Tibial nerve (tissue), 4 donors: Measurements from ENCODE around the gene EFHD2. TPM values are rescaled to one million over a fixed set of nuclear protein-coding genes. Genes with fewer than 3 reads are reported as not detected.
"Not testable (repeated sequence)": the region's sequence is repeated elsewhere in the genome, so short reads cannot be mapped to it uniquely, and the experiment has no call there.

Experiments
- DNase-seq, 2 donors: peaks; one replicate each; pipeline ENCODE4 v3.0.0-alpha.2; 2019; ENCODE audit warnings: low spot score in 2 of 2
- H3K27ac ChIP-seq, 4 donors: fragments of 200-600 bp; sonication (generic) in 3 of 4; one replicate each; pipeline ENCODE4 v1.5.1; 2017 to 2019; ENCODE audit warnings: mild to moderate bottlenecking in 1 of 4
- H3K27me3 ChIP-seq, 2 donors: fragments of 200-600 bp; sonication (generic) in 1 of 2; one replicate each; pipeline versions ENCODE4 v1.5.1 to v1.6.0; 2017 to 2019
- H3K36me3 ChIP-seq, 3 donors: fragments of 200-600 bp; sonication (generic); one replicate each; pipeline ENCODE4 v1.5.1; 2018 to 2019
- H3K4me1 ChIP-seq, 4 donors: fragments of 200-600 bp; sonication (generic) in 3 of 4; one replicate each; pipeline ENCODE4 v1.5.1; 2017 to 2019
- H3K4me3 ChIP-seq, 4 donors: fragments of 200-600 bp; sonication (generic) in 3 of 4; one replicate each; pipeline ENCODE4 v1.5.1; 2017 to 2019; ENCODE audit warnings: mild to moderate bottlenecking in 1 of 4, moderate library complexity in 1 of 4
- H3K9me3 ChIP-seq, 4 donors: fragments of 200-600 bp; sonication (generic) in 3 of 4; one replicate each; pipeline ENCODE4 v1.5.1; 2017 to 2019
- CTCF ChIP-seq, 5 experiments: fragments of 200-600 bp in 3 of 5; fragments of 450-650 bp in 2 of 5; sonication (generic) in 3 of 5; IDR thresholded peaks; one replicate each; pipeline ENCODE4 v1.5.1; 2016 to 2019; ENCODE audit warnings: antibody characterized with exemption in 5 of 5, mild to moderate bottlenecking in 3 of 5, moderate library complexity in 2 of 5
- EP300 ChIP-seq, 2 donors: sonication (generic); formaldehyde crosslinking; IDR thresholded peaks; one replicate each; pipeline ENCODE4 v1.6.1; 2017; ENCODE audit warnings: antibody characterized with exemption in 2 of 2, mild to moderate bottlenecking in 1 of 2
- POLR2A ChIP-seq, 2 donors: fragments of 450-650 bp; IDR thresholded peaks; one replicate each; pipeline ENCODE4 v1.6.1; 2017; ENCODE audit warnings: antibody characterized with exemption in 2 of 2, mild to moderate bottlenecking in 2 of 2, moderate library complexity in 2 of 2
- WGBS, 2 donors: methylation state at CpG; one replicate each; pipeline ENCODE4 v1.1.5; 2018; 5-methylcytosine and 5-hydroxymethylcytosine counted together
- total RNA-seq, 4 donors: library from RNA; depleted of rRNA; stranded (reverse); fragments of >200 nt; gene quantifications; one replicate each; pipeline ENCODE4 v1.1.0, GENCODE V29; 2016

Gene EFHD2
- total RNA-seq, 4 donors from 2014 or later = 17.0 to 61.5 (median 29.6) TPM

GRCh38 chr1:15427280-15427666, 17.6 kb downstream of the EFHD2 start:
- DNase-seq = no peak
- H3K27ac ChIP-seq = peak overlapping the region in 2 of 4 donors; percentile 32 to 62
- H3K9me3 ChIP-seq = no peaks in the 10 kb centered on the region
- 65% methylated on average over 5 to 6 of the region's 6 CpGs for WGBS, 2 donors
- TF ChIP-seq POLR2A (IDR thresholded peaks at IDR 0.05) = no peak
- no peak for TF ChIP-seq EP300 (IDR thresholded peaks at IDR 0.05)
- no peak for TF ChIP-seq CTCF (IDR thresholded peaks at IDR 0.05)
- H3K27me3 ChIP-seq = no peaks in the 10 kb centered on the region
- H3K4me1 ChIP-seq = peaks cover 0 to 10% (median 2%) of the 10 kb centered on the region in 4 donors
- H3K4me3 ChIP-seq = no peak overlapping the region
- H3K36me3 ChIP-seq = peaks cover 0 to 40% (median 0%) of the 10 kb centered on the region in 3 donors

GRCh38 chr1:15428252-15428651, 18.6 kb downstream of the EFHD2 start:
- WGBS, 2 donors = 87 to 89% methylated on average over 11 of the region's 11 CpGs
- peaks cover 0 to 40% (median 0%) of the 10 kb centered on the region in 3 donors for H3K36me3 ChIP-seq
- H3K27ac ChIP-seq, H3K4me3 ChIP-seq, DNase-seq, H3K27me3 ChIP-seq, H3K9me3 ChIP-seq: not testable (repeated sequence)
- H3K4me1 ChIP-seq = peaks cover 0 to 10% (median 2%) of the 10 kb centered on the region in 4 donors

- TF ChIP-seq CTCF (IDR thresholded peaks at IDR 0.05) (no peak), POLR2A (IDR thresholded peaks at IDR 0.05) (no peak), EP300 (IDR thresholded peaks at IDR 0.05) (no peak)
- peaks cover 0 to 10% (median 2%) of the 10 kb centered on the region in 4 donors for H3K4me1 ChIP-seq
- no peaks in the 10 kb centered on the region for H3K9me3 ChIP-seq
- DNase-seq = no peak
- no peaks in the 10 kb centered on the region for H3K27me3 ChIP-seq
- H3K36me3 ChIP-seq = peaks cover 0 to 40% (median 0%) of the 10 kb centered on the region in 3 donors
- 76 to 82% methylated on average over 16 to 17 of the region's 18 CpGs for WGBS, 2 donors
- H3K4me3 ChIP-seq = no peak overlapping the region
- no peak overlapping the region for H3K27ac ChIP-seq
Measured at GRCh38 chr1:15428815-15429435, 19.2 kb downstream of the EFHD2 start.

- Histone ChIP-seq H3K36me3 (peaks cover 0 to 40% (median 0%) of the 10 kb centered on the region in 3 donors), H3K4me1 (peaks cover 0 to 10% (median 2%) of the 10 kb centered on the region in 4 donors), H3K4me3 (no peak overlapping the region), H3K27me3 (no peaks in the 10 kb centered on the region), H3K27ac (no peak overlapping the region), H3K9me3 (no peaks in the 10 kb centered on the region)
- TF ChIP-seq CTCF (IDR thresholded peaks at IDR 0.05) (no peak), EP300 (IDR thresholded peaks at IDR 0.05) (peak in 1 of 2 donors; percentile 11), POLR2A (IDR thresholded peaks at IDR 0.05) (no peak)
- DNase-seq = no peak
- 81 to 88% methylated on average over 15 to 19 of the region's 19 CpGs for WGBS, 2 donors
Measured at GRCh38 chr1:15429701-15430149, 20.0 kb downstream of the EFHD2 start.

GRCh38 chr1:15430787-15431570, 21.3 kb downstream of the EFHD2 start:
- Histone ChIP-seq H3K27me3 (no peaks in the 10 kb centered on the region), H3K36me3 (peaks cover 0 to 36% (median 0%) of the 10 kb centered on the region in 3 donors), H3K9me3 (no peaks in the 10 kb centered on the region), H3K4me3 (no peak overlapping the region), H3K27ac (no peak overlapping the region), H3K4me1 (peaks cover 0 to 10% (median 2%) of the 10 kb centered on the region in 4 donors)
- no peak for TF ChIP-seq POLR2A (IDR thresholded peaks at IDR 0.05)
- TF ChIP-seq EP300 (IDR thresholded peaks at IDR 0.05) = no peak
- peak; percentile 91 to 97 (median 96) for TF ChIP-seq CTCF (IDR thresholded peaks at IDR 0.05)
- peak; percentile 54 to 82 for DNase-seq
- WGBS, 2 donors = 59% methylated on average over 17 to 19 of the region's 19 CpGs
